Ishikawa (cell line): ENCODE measurements around the gene CDKN2D.

ENCODE experiments used
- CEBPB ChIP-seq: IDR thresholded peaks from 2 replicates; pipeline ENCODE4 v1.6.1; 2012
- CREB1 ChIP-seq: IDR thresholded peaks from 2 replicates; pipeline ENCODE4 v1.6.1; 2012; ENCODE audit warnings: low read depth
- EGR1 ChIP-seq: IDR thresholded peaks from 2 replicates; pipeline ENCODE4 v1.6.1; 2012
- EP300 ChIP-seq: IDR thresholded peaks from 2 replicates; pipeline ENCODE4 v1.6.1; 2012; ENCODE audit warnings: borderline replicate concordance
- FOXM1 ChIP-seq: IDR thresholded peaks from 2 replicates; pipeline ENCODE4 v1.6.1; 2012; ENCODE audit warnings: low read depth, borderline replicate concordance
- MAX ChIP-seq: IDR thresholded peaks from 2 replicates; pipeline ENCODE4 v1.6.1; 2012
- NFIC ChIP-seq: IDR thresholded peaks from 2 replicates; pipeline ENCODE4 v1.6.1; 2012
- RAD21 ChIP-seq: IDR thresholded peaks from 2 replicates; pipeline ENCODE4 v1.6.1; 2012; ENCODE audit warnings: low read depth
- TAF1 ChIP-seq: IDR thresholded peaks from 2 replicates; pipeline ENCODE4 v1.6.1; 2012; ENCODE audit warnings: low read depth, mild to moderate bottlenecking
- TCF12 ChIP-seq: IDR thresholded peaks from 2 replicates; pipeline ENCODE4 v1.6.1; 2012; ENCODE audit warnings: low read depth
- TEAD4 ChIP-seq: IDR thresholded peaks from 2 replicates; pipeline ENCODE4 v1.6.1; 2012
- USF1 ChIP-seq: IDR thresholded peaks from 2 replicates; pipeline ENCODE4 v1.6.1; 2012
- YY1 ChIP-seq: IDR thresholded peaks from 2 replicates; pipeline ENCODE4 v1.6.1; 2012; ENCODE audit warnings: low read depth
- ZBTB7A ChIP-seq: IDR thresholded peaks from 2 replicates; pipeline ENCODE4 v1.6.1; 2012; ENCODE audit warnings: low read depth
- TF ChIP-seq, protein P1 (sequence below): IDR thresholded peaks from 2 replicates; pipeline ENCODE4 v1.6.1; 2012; ENCODE audit warnings: low read depth, mild to moderate bottlenecking

The CDKN2D gene

GRCh38 chr19:10600149-10600548 is 31.4 kb upstream of the CDKN2D start:
- TF ChIP-seq TAF1: no peak
- no peak for TF ChIP-seq TEAD4
- TF ChIP-seq EGR1: no peak
- no peak for TF ChIP-seq MAX
- TF ChIP-seq TCF12: no peak
- TF ChIP-seq EP300: no peak
- TF ChIP-seq YY1: no peak
- TF ChIP-seq, protein P1, sequence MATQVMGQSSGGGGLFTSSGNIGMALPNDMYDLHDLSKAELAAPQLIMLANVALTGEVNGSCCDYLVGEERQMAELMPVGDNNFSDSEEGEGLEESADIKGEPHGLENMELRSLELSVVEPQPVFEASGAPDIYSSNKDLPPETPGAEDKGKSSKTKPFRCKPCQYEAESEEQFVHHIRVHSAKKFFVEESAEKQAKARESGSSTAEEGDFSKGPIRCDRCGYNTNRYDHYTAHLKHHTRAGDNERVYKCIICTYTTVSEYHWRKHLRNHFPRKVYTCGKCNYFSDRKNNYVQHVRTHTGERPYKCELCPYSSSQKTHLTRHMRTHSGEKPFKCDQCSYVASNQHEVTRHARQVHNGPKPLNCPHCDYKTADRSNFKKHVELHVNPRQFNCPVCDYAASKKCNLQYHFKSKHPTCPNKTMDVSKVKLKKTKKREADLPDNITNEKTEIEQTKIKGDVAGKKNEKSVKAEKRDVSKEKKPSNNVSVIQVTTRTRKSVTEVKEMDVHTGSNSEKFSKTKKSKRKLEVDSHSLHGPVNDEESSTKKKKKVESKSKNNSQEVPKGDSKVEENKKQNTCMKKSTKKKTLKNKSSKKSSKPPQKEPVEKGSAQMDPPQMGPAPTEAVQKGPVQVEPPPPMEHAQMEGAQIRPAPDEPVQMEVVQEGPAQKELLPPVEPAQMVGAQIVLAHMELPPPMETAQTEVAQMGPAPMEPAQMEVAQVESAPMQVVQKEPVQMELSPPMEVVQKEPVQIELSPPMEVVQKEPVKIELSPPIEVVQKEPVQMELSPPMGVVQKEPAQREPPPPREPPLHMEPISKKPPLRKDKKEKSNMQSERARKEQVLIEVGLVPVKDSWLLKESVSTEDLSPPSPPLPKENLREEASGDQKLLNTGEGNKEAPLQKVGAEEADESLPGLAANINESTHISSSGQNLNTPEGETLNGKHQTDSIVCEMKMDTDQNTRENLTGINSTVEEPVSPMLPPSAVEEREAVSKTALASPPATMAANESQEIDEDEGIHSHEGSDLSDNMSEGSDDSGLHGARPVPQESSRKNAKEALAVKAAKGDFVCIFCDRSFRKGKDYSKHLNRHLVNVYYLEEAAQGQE: no peak
- TF ChIP-seq USF1: no peak
- TF ChIP-seq ZBTB7A: no peak
- TF ChIP-seq CEBPB: no peak
- no peak for TF ChIP-seq NFIC
- TF ChIP-seq RAD21: no peak
- no peak for TF ChIP-seq CREB1
- TF ChIP-seq FOXM1: no peak

DNA sequence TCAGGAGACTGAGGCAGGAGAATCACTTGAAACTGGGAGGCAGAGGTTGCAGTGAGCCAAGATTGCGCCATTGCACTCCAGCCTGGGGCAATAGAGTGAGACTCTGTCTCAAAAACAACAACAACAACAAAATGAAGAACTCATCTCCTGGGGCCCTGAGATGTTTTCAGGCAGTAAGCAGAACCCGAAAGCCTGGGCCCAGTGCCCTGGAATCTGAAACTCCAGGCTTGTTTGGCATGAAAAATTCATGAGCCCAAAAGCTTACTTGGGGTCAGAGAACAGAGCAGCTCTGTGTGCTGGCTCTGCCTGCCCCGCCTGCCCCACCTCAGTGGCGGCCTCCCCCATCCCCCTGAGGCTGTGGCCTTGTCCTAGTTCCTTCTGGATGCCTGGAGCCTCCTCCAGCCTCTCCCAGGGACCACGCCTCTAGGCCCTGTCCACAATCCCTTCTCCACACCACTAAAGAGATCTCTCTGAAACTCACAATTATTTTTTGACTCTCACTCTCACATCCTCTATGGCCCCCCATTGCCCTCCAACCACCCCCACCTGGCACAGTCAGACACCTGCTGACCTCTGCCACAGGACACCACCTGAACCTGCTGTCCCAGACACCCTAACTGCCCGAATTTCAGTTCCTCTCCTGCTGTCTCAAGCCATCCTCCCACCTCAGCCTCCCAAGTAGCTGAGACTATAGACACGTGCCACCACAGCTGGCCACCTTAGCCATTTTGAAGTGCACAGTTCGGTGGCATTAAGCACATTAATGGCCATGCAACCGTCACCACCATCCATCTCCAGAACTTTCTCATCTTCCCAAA is 25.2 kb upstream of the CDKN2D start:
- TF ChIP-seq CREB1 (no peak), NFIC (no peak), USF1 (no peak), ZBTB7A (no peak), EP300 (no peak), TCF12 (no peak)

DNA sequence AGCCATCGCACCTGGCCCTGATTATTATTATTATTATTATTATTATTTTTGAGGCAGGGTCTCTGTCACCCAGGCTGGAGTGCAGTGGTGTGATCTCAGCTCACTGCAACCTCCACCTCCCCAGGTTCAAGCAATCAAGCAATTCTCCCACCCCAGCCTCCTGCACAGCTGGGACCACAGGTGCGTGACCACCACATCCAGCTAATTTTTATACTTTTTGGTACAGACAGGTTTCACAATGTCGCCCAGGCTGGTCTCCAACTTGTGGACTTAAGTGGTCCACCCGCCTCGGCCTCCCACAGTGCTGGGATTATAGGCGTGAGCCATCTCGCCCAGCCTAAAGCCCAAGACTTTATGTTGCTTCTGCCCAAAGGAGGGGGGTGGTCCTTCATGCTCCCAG is 24.4 kb upstream of the CDKN2D start:
- TF ChIP-seq YY1 (no peak), CEBPB (no peak), NFIC (no peak), EGR1 (no peak), EP300 (no peak), TAF1 (no peak), TCF12 (no peak), MAX (no peak), CREB1 (no peak), TEAD4 (no peak), USF1 (no peak), FOXM1 (no peak), ZBTB7A (no peak), RAD21 (no peak)
- TF ChIP-seq, protein P1: no peak

GRCh38 chr19:10587839-10588150 is 19.0 kb upstream of the CDKN2D start:
- TF ChIP-seq YY1 (no peak), TEAD4 (no peak), CREB1 (no peak), RAD21 (no peak), EP300 (no peak), USF1 (no peak), TCF12 (no peak), ZBTB7A (no peak), EGR1 (no peak), CEBPB (no peak), NFIC (no peak), TAF1 (no peak), MAX (no peak), FOXM1 (no peak)
- TF ChIP-seq, protein P1: no peak
